Panc1 (cell line): ENCODE results near the gene PLEKHG5.

Experiments
- POLR2AphosphoS5 ChIP-seq: IDR thresholded peaks from 2 replicates; pipeline ENCODE4 v1.6.1; 2012; ENCODE audit warnings: mild to moderate bottlenecking, low read depth, low read length, moderate library complexity
- SIN3A ChIP-seq: IDR thresholded peaks from 2 replicates; pipeline ENCODE4 v1.6.1; 2012; ENCODE audit warnings: low read depth, mild to moderate bottlenecking, low read length, moderate library complexity, borderline replicate concordance; ENCODE audit not compliant: insufficient read depth
- TCF7L2 ChIP-seq: IDR thresholded peaks from 2 replicates; pipeline ENCODE4 v1.6.1; 2011; ENCODE audit warnings: mild to moderate bottlenecking, low read depth, low read length, inconsistent platforms
- TF ChIP-seq, protein P1 (sequence below): fragments of 450-650 bp; IDR thresholded peaks from 2 replicates; pipeline ENCODE4 v1.5.1; 2017; ENCODE audit warnings: mild to moderate bottlenecking
- TF ChIP-seq, protein P2 (sequence below), 2 experiments: IDR thresholded peaks; 2 replicates each; pipeline ENCODE4 v1.6.1; 2011 to 2012; ENCODE audit warnings: low read depth in 2 of 2, control low read depth in 1 of 2, low read length in 1 of 2, mild to moderate bottlenecking in 1 of 2, moderate library complexity in 1 of 2; ENCODE audit not compliant: insufficient read depth in 1 of 2

DNA sequence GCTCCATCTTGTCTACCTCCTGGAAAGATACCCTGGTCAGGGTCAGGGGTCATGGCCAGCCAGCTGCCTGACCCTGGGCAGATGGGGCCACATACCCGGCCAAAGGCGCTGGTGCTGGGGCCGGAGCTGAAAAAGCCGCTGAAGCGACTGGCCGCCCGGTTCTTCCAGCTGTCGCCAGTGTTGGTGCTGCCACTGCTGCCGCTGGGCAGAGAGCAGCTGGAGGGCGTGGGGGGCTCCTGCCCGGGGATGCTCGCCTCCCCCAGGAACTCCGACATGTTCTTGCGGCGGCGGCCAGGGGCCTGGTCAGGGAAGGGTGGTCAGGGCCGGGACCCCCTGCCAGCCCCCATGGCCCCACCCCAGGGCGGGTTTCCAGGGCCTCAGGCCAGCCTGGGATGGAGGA lies 18.3 kb downstream of the PLEKHG5 start:
- TF ChIP-seq, protein P1, sequence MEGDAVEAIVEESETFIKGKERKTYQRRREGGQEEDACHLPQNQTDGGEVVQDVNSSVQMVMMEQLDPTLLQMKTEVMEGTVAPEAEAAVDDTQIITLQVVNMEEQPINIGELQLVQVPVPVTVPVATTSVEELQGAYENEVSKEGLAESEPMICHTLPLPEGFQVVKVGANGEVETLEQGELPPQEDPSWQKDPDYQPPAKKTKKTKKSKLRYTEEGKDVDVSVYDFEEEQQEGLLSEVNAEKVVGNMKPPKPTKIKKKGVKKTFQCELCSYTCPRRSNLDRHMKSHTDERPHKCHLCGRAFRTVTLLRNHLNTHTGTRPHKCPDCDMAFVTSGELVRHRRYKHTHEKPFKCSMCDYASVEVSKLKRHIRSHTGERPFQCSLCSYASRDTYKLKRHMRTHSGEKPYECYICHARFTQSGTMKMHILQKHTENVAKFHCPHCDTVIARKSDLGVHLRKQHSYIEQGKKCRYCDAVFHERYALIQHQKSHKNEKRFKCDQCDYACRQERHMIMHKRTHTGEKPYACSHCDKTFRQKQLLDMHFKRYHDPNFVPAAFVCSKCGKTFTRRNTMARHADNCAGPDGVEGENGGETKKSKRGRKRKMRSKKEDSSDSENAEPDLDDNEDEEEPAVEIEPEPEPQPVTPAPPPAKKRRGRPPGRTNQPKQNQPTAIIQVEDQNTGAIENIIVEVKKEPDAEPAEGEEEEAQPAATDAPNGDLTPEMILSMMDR: no peak
- TF ChIP-seq POLR2AphosphoS5 (no peak), TCF7L2 (no peak), SIN3A (no peak)
- TF ChIP-seq, protein P2, sequence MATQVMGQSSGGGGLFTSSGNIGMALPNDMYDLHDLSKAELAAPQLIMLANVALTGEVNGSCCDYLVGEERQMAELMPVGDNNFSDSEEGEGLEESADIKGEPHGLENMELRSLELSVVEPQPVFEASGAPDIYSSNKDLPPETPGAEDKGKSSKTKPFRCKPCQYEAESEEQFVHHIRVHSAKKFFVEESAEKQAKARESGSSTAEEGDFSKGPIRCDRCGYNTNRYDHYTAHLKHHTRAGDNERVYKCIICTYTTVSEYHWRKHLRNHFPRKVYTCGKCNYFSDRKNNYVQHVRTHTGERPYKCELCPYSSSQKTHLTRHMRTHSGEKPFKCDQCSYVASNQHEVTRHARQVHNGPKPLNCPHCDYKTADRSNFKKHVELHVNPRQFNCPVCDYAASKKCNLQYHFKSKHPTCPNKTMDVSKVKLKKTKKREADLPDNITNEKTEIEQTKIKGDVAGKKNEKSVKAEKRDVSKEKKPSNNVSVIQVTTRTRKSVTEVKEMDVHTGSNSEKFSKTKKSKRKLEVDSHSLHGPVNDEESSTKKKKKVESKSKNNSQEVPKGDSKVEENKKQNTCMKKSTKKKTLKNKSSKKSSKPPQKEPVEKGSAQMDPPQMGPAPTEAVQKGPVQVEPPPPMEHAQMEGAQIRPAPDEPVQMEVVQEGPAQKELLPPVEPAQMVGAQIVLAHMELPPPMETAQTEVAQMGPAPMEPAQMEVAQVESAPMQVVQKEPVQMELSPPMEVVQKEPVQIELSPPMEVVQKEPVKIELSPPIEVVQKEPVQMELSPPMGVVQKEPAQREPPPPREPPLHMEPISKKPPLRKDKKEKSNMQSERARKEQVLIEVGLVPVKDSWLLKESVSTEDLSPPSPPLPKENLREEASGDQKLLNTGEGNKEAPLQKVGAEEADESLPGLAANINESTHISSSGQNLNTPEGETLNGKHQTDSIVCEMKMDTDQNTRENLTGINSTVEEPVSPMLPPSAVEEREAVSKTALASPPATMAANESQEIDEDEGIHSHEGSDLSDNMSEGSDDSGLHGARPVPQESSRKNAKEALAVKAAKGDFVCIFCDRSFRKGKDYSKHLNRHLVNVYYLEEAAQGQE (IDR thresholded peaks at IDR 0.05; ENCODE audit: insufficient read depth in 1 of 2, low read depth in 2 of 2, low read length in 1 of 2): no peak
